A549 (cell line): ENCODE results near the gene CALML4. TPM values are rescaled to one million over a fixed set of nuclear protein-coding genes. Genes with fewer than 3 reads are reported as not detected.

ENCODE experiments used
- ATAC-seq, 2 experiments: fragments of 200-7000 bp in 1 of 2; fragments of >200 bp in 1 of 2; cut with Nextera tagmentation in 1 of 2; cut with Tn5 transposase in 1 of 2; 3 replicates each; pipeline versions ENCODE4 v1.8.0 to v1.9.1; 2018 to 2020; ENCODE audit warnings: mild to moderate bottlenecking in 1 of 2, moderate library complexity in 1 of 2
- CTCF ChIA-PET: fragments of 300-600 bp; sonication (Branson Sonifier 250); formaldehyde crosslinking; extraction: SDS; loops from one replicate; lab custom pipeline; 2021; ENCODE audit warnings: antibody characterized with exemption, inconsistent platforms; lab: Yijun Ruan, JAX
- POLR2A ChIA-PET: fragments of 350-600 bp; formaldehyde crosslinking; extraction: SDS; loops from one replicate; lab custom pipeline; 2021; ENCODE audit warnings: antibody characterized with exemption, inconsistent platforms; lab: Yijun Ruan, JAX
- DNase-seq, 2 experiments: peaks; one replicate each; pipeline versions ENCODE4 v3.0.0 to v3.0.0-alpha.2; 2011 to 2016; ENCODE audit warnings: low read depth in 1 of 2, low spot score in 1 of 2
- FAIRE-seq: peaks from 2 replicates; lab custom pipeline; 2011; peaks lifted over from hg19 to GRCh38; lab: Jason Lieb, UNC
- H3K27ac ChIP-seq, 2 experiments: fragments of >200 bp; sonication (Bioruptor Twin); formaldehyde crosslinking; 3 replicates each; pipeline ENCODE4 v1.5.1; 2016 to 2017
- H3K4me1 ChIP-seq: fragments of >200 bp; sonication (Bioruptor Twin); formaldehyde crosslinking; 3 replicates; pipeline ENCODE4 v1.6.1; 2016
- H3K4me2 ChIP-seq: fragments of >200 bp; sonication (Bioruptor Twin); formaldehyde crosslinking; 3 replicates; pipeline ENCODE4 v1.6.1; 2016
- H3K4me3 ChIP-seq: fragments of >200 bp; sonication (Bioruptor Twin); formaldehyde crosslinking; 3 replicates; pipeline ENCODE4 v1.5.1; 2016
- H3K9me3 ChIP-seq: fragments of >200 bp; sonication (Bioruptor Twin); formaldehyde crosslinking; 3 replicates; pipeline ENCODE4 v1.6.1; 2016
- CBX2 ChIP-seq: fragments of 200-600 bp; sonication (generic); IDR thresholded peaks from 2 replicates; pipeline ENCODE4 v1.6.1; 2016; ENCODE audit warnings: low read depth, mild to moderate bottlenecking, borderline replicate concordance
- CEBPB ChIP-seq, 2 experiments: fragments of >200 bp in 1 of 2; sonication (Bioruptor Twin) in 1 of 2; formaldehyde crosslinking in 1 of 2; IDR thresholded peaks; 2 replicates each; pipeline ENCODE4 v1.6.1; 2012 to 2016
- CHD2 ChIP-seq: fragments of 150-350 bp; IDR thresholded peaks from 2 replicates; pipeline ENCODE4 v1.6.1; 2014; ENCODE audit warnings: low read length; ENCODE audit not compliant: partially characterized antibody
- EHF ChIP-seq: fragments of 250-450 bp; sonication (Bioruptor Pico); IDR thresholded peaks from 2 replicates; pipeline ENCODE4 v1.5.0; 2020; ENCODE audit warnings: mild to moderate bottlenecking
- EHMT2 ChIP-seq: fragments of 200-600 bp; sonication (generic); IDR thresholded peaks from 2 replicates; pipeline ENCODE4 v1.6.1; 2016; ENCODE audit warnings: antibody characterized with exemption, low read depth, mild to moderate bottlenecking, moderate library complexity
- EP300 ChIP-seq, 2 experiments: fragments of >200 bp; sonication (Bioruptor Twin); formaldehyde crosslinking; IDR thresholded peaks; 2 replicates in 1 of 2; 3 replicates in 1 of 2; pipeline ENCODE4 v1.6.1; 2016 to 2017
- ESRRA ChIP-seq: fragments of 150-350 bp; IDR thresholded peaks from 2 replicates; pipeline ENCODE4 v1.6.1; 2014; ENCODE audit warnings: mild to moderate bottlenecking, low read length, borderline replicate concordance
- FOSB ChIP-seq: fragments of 250-450 bp; sonication (Bioruptor Pico); IDR thresholded peaks from 2 replicates; pipeline ENCODE4 v1.5.0; 2020; ENCODE audit warnings: mild to moderate bottlenecking, moderate library complexity
- FOSL2 ChIP-seq, 2 experiments: fragments of 450-650 bp in 1 of 2; fragments of >200 bp in 1 of 2; sonication (Bioruptor Twin) in 1 of 2; formaldehyde crosslinking; IDR thresholded peaks; 2 replicates each; pipeline versions ENCODE4 v1.5.0 to v1.6.1; 2016 to 2020; ENCODE audit warnings: mild to moderate bottlenecking in 1 of 2, moderate library complexity in 1 of 2
- JUN ChIP-seq, 2 experiments: fragments of >200 bp; sonication (Bioruptor Twin); formaldehyde crosslinking; IDR thresholded peaks; 2 replicates in 1 of 2; 3 replicates in 1 of 2; pipeline ENCODE4 v1.6.1; 2016 to 2017
- MAFK ChIP-seq: fragments of 450-650 bp; IDR thresholded peaks from 2 replicates; pipeline ENCODE4 v1.6.1; 2014; ENCODE audit not compliant: partially characterized antibody
- NPAS2 ChIP-seq: fragments of 250-450 bp; sonication (Bioruptor Pico); IDR thresholded peaks from 2 replicates; pipeline ENCODE4 v1.8.0; 2022; ENCODE audit warnings: mild to moderate bottlenecking, moderate library complexity, borderline replicate concordance
- POLR2AphosphoS2 ChIP-seq: conservative IDR thresholded peaks from 2 replicates; pipeline ENCODE4 v1.6.1; 2012; ENCODE audit warnings: low read length, improper control_type of control experiment, inconsistent platforms
- RAD21 ChIP-seq, 2 experiments: fragments of >200 bp in 1 of 2; sonication (Bioruptor Twin) in 1 of 2; formaldehyde crosslinking in 1 of 2; IDR thresholded peaks in 1 of 2; conservative IDR thresholded peaks in 1 of 2; 2 replicates in 1 of 2; 3 replicates in 1 of 2; pipeline ENCODE4 v1.6.1; 2012 to 2018; ENCODE audit warnings: inconsistent platforms in 1 of 2
- RARB ChIP-seq: fragments of 250-450 bp; sonication (Bioruptor Pico); IDR thresholded peaks from 2 replicates; pipeline ENCODE4 v1.8.0; 2021; ENCODE audit warnings: mild to moderate bottlenecking, moderate library complexity
- RCOR1 ChIP-seq: fragments of 150-350 bp; IDR thresholded peaks from 2 replicates; pipeline ENCODE4 v1.6.1; 2014; ENCODE audit warnings: antibody characterized with exemption, low read length, low read depth
- REST ChIP-seq: fragments of 200-600 bp; sonication (generic); IDR thresholded peaks from 2 replicates; pipeline ENCODE4 v1.6.1; 2016; ENCODE audit warnings: antibody characterized with exemption, mild to moderate bottlenecking, moderate library complexity
- RFX5 ChIP-seq: fragments of 450-650 bp; IDR thresholded peaks from 2 replicates; pipeline ENCODE4 v1.7.1; 2014; ENCODE audit warnings: antibody characterized with exemption, mild to moderate bottlenecking, moderate library complexity
- RNF2 ChIP-seq: fragments of 200-600 bp; sonication (generic); IDR thresholded peaks from 2 replicates; pipeline ENCODE4 v1.6.1; 2016; ENCODE audit warnings: low read depth, mild to moderate bottlenecking, antibody characterized with exemption, moderate library complexity, borderline replicate concordance
- SMC3 ChIP-seq: fragments of >200 bp; sonication (Bioruptor Twin); formaldehyde crosslinking; IDR thresholded peaks from 3 replicates; pipeline ENCODE4 v1.6.1; 2018; ENCODE audit warnings: inconsistent platforms
- TP53 ChIP-seq: fragments of 250-450 bp; sonication (Bioruptor Pico); IDR thresholded peaks from 2 replicates; pipeline ENCODE4 v1.5.0; 2021; ENCODE audit warnings: mild to moderate bottlenecking, moderate library complexity
- WGBS: methylation state at CpG from one replicate; pipeline ENCODE4 v1.1.6; 2017; ENCODE audit errors: missing lambda C conversion rate; 5-methylcytosine and 5-hydroxymethylcytosine counted together
- polyA plus RNA-seq, 4 experiments: library from polyadenylated mRNA; depleted of rRNA in 3 of 4; stranded (reverse); fragments of >200 nt; fragmentation: RNase III in 1 of 4; extraction: RNeasy Plus Mini Kit Qiagen cat#74134 plus additional on column Dnase treatment in 1 of 4; gene quantifications; 2 replicates in 3 of 4; 3 replicates in 1 of 4; pipeline ENCODE4 v1.2.3, GENCODE V29; 2011 to 2017
- TF ChIP-seq, protein P1 (sequence below): fragments of 250-450 bp; sonication (Bioruptor Pico); IDR thresholded peaks from 2 replicates; pipeline ENCODE4 v1.5.0; 2021; ENCODE audit warnings: mild to moderate bottlenecking, moderate library complexity, borderline replicate concordance
- TF ChIP-seq, protein P2 (sequence below): IDR thresholded peaks from 2 replicates; pipeline ENCODE4 v1.6.1; 2012; ENCODE audit warnings: low read depth, borderline replicate concordance
- TF ChIP-seq, protein P3 (sequence below): IDR thresholded peaks from 2 replicates; pipeline ENCODE4 v1.6.1; 2012
- TF ChIP-seq, protein P4 (sequence below): fragments of 250-450 bp; sonication (Bioruptor Pico); IDR thresholded peaks from 2 replicates; pipeline ENCODE4 v1.5.0; 2020; ENCODE audit warnings: low read depth, mild to moderate bottlenecking, moderate library complexity

CALML4 gene
- polyA plus RNA-seq, 2 of the 4 experiments (the other 2 are of a cell fraction) = 12.1 to 18.2 TPM

DNA sequence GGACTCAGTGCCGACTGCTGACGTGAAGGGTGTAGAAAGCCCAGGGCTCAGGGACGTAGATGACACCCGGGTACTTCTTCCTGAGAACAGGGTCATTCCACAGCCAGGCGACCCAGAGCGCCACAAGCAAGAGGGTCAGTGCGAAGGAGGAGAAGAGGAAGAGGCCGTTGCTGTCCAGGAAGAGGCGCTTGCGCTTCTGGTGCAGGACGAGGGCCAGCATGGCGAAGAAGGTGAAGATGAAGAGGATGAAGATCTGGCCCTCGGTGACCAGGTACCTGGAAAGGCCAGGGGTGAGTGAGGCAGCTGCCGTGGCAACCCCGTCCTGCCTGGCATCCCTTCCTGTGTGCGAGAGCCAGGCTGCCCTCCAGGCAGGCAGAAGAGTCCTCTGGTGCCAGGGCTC is 3.0 kb upstream of the CALML4 start (continued):
- TF ChIP-seq CBX2 = no peak
- no peak for TF ChIP-seq FOSL2 (IDR thresholded peaks at IDR 0.05)
- TF ChIP-seq FOSL2 (CRISPR knock-in tag; IDR thresholded peaks at IDR 0.05) = no peak
- no peak for TF ChIP-seq RNF2
- no peak for TF ChIP-seq EHMT2

- ChIA-PET POLR2A (no interaction called here), CTCF (interaction anchor here (0.5 to 1.0 kb wide), 4 partner anchors 10 to 1368 kb away, joined by 3 to 5 read pairs (median 4); no protein-coding TSS in a partner anchor)
- TF ChIP-seq, protein P1, sequence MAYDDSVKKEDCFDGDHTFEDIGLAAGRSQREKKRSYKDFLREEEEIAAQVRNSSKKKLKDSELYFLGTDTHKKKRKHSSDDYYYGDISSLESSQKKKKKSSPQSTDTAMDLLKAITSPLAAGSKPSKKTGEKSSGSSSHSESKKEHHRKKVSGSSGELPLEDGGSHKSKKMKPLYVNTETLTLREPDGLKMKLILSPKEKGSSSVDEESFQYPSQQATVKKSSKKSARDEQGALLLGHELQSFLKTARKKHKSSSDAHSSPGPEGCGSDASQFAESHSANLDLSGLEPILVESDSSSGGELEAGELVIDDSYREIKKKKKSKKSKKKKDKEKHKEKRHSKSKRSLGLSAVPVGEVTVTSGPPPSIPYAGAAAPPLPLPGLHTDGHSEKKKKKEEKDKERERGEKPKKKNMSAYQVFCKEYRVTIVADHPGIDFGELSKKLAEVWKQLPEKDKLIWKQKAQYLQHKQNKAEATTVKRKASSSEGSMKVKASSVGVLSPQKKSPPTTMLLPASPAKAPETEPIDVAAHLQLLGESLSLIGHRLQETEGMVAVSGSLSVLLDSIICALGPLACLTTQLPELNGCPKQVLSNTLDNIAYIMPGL (CRISPR knock-in tag) = no peak
- TF ChIP-seq RCOR1 (no peak), RARB (no peak), TP53 (CRISPR knock-in tag) (no peak), POLR2AphosphoS2 (no peak)
- Histone ChIP-seq H3K4me3 (no peak overlapping the region), H3K27ac (no peak overlapping the region), H3K4me2 (no peak overlapping the region), H3K4me1 (peaks cover 4% of the 10 kb centered on the region; the same call in 1 of the 3 replicates), H3K9me3 (no peaks in the 10 kb centered on the region)
- FAIRE-seq = no peak
- ATAC-seq = no peak
- WGBS = 90% methylated on average over 11 of the region's 12 CpGs
- no peak for DNase-seq
Measured at GRCh38 chr15:68207176-68207935, 2.2 kb upstream of the CALML4 start.

DNA sequence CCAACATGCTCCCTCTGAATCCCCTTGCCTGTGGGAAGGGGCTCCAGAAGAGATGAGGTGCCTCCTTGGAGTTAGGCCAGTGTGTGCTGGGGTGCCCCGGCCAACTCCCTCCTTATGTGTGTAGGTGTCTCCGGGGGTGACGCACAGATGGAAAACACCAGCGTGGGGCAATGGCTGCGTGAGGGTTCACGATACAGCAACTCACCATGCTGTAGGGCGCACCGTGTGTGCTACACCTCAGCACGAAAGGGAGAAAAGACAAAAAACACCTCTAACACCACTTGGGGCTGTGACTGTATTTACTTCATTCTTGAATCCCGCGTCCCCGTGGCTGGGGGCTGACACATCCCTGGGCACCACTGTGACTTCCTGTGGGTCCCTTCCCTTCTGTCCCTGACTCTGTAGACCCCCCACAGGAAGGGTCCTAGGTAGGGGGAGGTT is 1.6 kb upstream of the CALML4 start:
- Histone ChIP-seq H3K4me2 (no peak overlapping the region), H3K4me1 (peaks cover 4% of the 10 kb centered on the region; the same call in 1 of the 3 replicates), H3K9me3 (no peaks in the 10 kb centered on the region), H3K4me3 (no peak overlapping the region), H3K27ac (no peak overlapping the region)
- FAIRE-seq (no peak), DNase-seq (no peak), ATAC-seq (no peak)
- CTCF ChIA-PET = interaction anchor here (0.5 to 1.0 kb wide), 3 partner anchors 9 to 1367 kb away, joined by 3 to 5 read pairs (median 4); no protein-coding TSS in a partner anchor
- POLR2A ChIA-PET = no interaction called here
- 94% methylated on average over 12 of the region's 12 CpGs for WGBS
- TF ChIP-seq NPAS2 (no peak), EHMT2 (no peak), ESRRA (no peak), RAD21 (conservative IDR thresholded peaks at IDR 0.05 in 1 of 2, IDR thresholded peaks at IDR 0.05 in 1 of 2) (no peak), MAFK (no peak), EHF (CRISPR knock-in tag) (no peak), CHD2 (no peak), REST (no peak), JUN (IDR thresholded peaks at IDR 0.05) (no peak), RCOR1 (no peak), SMC3 (no peak), CEBPB (IDR thresholded peaks at IDR 0.05) (no peak), FOSB (no peak), RFX5 (no peak), EP300 (IDR thresholded peaks at IDR 0.05) (no peak)
- TF ChIP-seq, protein P2, sequence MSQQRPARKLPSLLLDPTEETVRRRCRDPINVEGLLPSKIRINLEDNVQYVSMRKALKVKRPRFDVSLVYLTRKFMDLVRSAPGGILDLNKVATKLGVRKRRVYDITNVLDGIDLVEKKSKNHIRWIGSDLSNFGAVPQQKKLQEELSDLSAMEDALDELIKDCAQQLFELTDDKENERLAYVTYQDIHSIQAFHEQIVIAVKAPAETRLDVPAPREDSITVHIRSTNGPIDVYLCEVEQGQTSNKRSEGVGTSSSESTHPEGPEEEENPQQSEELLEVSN = no peak
- TF ChIP-seq, protein P3, sequence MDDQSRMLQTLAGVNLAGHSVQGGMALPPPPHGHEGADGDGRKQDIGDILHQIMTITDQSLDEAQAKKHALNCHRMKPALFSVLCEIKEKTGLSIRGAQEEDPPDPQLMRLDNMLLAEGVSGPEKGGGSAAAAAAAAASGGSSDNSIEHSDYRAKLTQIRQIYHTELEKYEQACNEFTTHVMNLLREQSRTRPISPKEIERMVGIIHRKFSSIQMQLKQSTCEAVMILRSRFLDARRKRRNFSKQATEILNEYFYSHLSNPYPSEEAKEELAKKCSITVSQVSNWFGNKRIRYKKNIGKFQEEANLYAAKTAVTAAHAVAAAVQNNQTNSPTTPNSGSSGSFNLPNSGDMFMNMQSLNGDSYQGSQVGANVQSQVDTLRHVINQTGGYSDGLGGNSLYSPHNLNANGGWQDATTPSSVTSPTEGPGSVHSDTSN = no peak
- TF ChIP-seq, protein P4, sequence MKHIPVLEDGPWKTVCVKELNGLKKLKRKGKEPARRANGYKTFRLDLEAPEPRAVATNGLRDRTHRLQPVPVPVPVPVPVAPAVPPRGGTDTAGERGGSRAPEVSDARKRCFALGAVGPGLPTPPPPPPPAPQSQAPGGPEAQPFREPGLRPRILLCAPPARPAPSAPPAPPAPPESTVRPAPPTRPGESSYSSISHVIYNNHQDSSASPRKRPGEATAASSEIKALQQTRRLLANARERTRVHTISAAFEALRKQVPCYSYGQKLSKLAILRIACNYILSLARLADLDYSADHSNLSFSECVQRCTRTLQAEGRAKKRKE (CRISPR knock-in tag) = no peak
